GM18508 (cell line): ENCODE data around the gene SCART1.
"Not testable (repeated sequence)": the region's sequence is repeated elsewhere in the genome, so short reads cannot be mapped to it uniquely, and the experiment has no call there.

Experiments used
- ATAC-seq: cut with Tn5 transposase; IDR thresholded peaks from one replicate; pipeline ENCODE4 v1.9.1; 2021; ENCODE audit warnings: moderate number of reproducible peaks; ENCODE audit not compliant: insufficient read depth, unreplicated experiment

The SCART1 gene

GRCh38 chr10:133511408-133511807 is 57.7 kb downstream of the SCART1 start:
- no peak for ATAC-seq

GRCh38 chr10:133511907-133512528 is 58.3 kb downstream of the SCART1 start:
- ATAC-seq = no peak

- no peak for ATAC-seq
Observed at GRCh38 chr10:133515471-133515870, 61.7 kb downstream of the SCART1 start.

GRCh38 chr10:133516057-133516456 is 62.3 kb downstream of the SCART1 start:
- ATAC-seq = no peak

- not testable (repeated sequence) for ATAC-seq
Observed at GRCh38 chr10:133518517-133518916, 64.8 kb downstream of the SCART1 start.
